Measurements from ENCODE around the gene ATP2A3.
"Not testable (repeated sequence)": the region's sequence is repeated elsewhere in the genome, so short reads cannot be mapped to it uniquely, and the experiment has no call there.

- TF ChIP-seq, protein P1, sequence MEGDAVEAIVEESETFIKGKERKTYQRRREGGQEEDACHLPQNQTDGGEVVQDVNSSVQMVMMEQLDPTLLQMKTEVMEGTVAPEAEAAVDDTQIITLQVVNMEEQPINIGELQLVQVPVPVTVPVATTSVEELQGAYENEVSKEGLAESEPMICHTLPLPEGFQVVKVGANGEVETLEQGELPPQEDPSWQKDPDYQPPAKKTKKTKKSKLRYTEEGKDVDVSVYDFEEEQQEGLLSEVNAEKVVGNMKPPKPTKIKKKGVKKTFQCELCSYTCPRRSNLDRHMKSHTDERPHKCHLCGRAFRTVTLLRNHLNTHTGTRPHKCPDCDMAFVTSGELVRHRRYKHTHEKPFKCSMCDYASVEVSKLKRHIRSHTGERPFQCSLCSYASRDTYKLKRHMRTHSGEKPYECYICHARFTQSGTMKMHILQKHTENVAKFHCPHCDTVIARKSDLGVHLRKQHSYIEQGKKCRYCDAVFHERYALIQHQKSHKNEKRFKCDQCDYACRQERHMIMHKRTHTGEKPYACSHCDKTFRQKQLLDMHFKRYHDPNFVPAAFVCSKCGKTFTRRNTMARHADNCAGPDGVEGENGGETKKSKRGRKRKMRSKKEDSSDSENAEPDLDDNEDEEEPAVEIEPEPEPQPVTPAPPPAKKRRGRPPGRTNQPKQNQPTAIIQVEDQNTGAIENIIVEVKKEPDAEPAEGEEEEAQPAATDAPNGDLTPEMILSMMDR (IDR thresholded peaks at IDR 0.05) = not testable (repeated sequence)
- not testable (repeated sequence) for TF ChIP-seq POLR2A (IDR thresholded peaks at IDR 0.05)
These were observed 15.7 kb downstream of the ATP2A3 start for GRCh38 chr17:3948551-3948950.

Measured in body of pancreas (tissue), 4 donors.